LNCAP (cell line): ENCODE measurements around the gene ORC4.

Experiments
- CTCF ChIP-seq: fragments of 450-650 bp; IDR thresholded peaks from 2 replicates; pipeline ENCODE4 v1.5.1; 2017; ENCODE audit warnings: mild to moderate bottlenecking

The ORC4 gene

GRCh38 chr2:148014616-148015015, 5.9 kb downstream of the ORC4 start:
- no peak for TF ChIP-seq CTCF

- no peak for TF ChIP-seq CTCF
Observed at GRCh38 chr2:148013876-148014275, 6.7 kb downstream of the ORC4 start.

- TF ChIP-seq CTCF: no peak
Observed at GRCh38 chr2:148007219-148007900, 13.2 kb downstream of the ORC4 start.

GRCh38 chr2:148006249-148007007, 14.1 kb downstream of the ORC4 start:
- no peak for TF ChIP-seq CTCF

- TF ChIP-seq CTCF: no peak
Observed at GRCh38 chr2:148000095-148000494, 20.4 kb downstream of the ORC4 start.

GRCh38 chr2:147999126-147999525, 21.4 kb downstream of the ORC4 start:
- no peak for TF ChIP-seq CTCF

GRCh38 chr2:147998203-147998602, 22.3 kb downstream of the ORC4 start:
- no peak for TF ChIP-seq CTCF
